Measurements from ENCODE around the gene PLCB4.

The PLCB4 gene

GRCh38 chr20:9059931-9060330 is 9.0 kb upstream of the PLCB4 start:
- Histone ChIP-seq H3K27me3 (ENCODE audit: control insufficient read depth, insufficient read depth, low read length) (no peaks in the 10 kb centered on the region), H3K36me3 (ENCODE audit: control insufficient read depth, insufficient read depth, low read length) (no peaks in the 10 kb centered on the region), H3K9ac (ENCODE audit: low read depth, low read length) (no peak overlapping the region), H3K27ac (ENCODE audit: low read depth, low read length) (no peak overlapping the region), H3K4me1 (ENCODE audit: control insufficient read depth, insufficient read depth, low read length) (no peaks in the 10 kb centered on the region), H3K4me3 (ENCODE audit: low read depth, low read length) (no peak overlapping the region), H3K9me3 (ENCODE audit: control insufficient read depth, insufficient read depth, low read length) (no peaks in the 10 kb centered on the region)

- Histone ChIP-seq H3K27me3 (ENCODE audit: control insufficient read depth, insufficient read depth, low read length) (no peaks in the 10 kb centered on the region), H3K4me1 (ENCODE audit: control insufficient read depth, insufficient read depth, low read length) (no peaks in the 10 kb centered on the region), H3K9ac (ENCODE audit: low read depth, low read length) (no peak overlapping the region), H3K27ac (ENCODE audit: low read depth, low read length) (no peak overlapping the region), H3K4me3 (ENCODE audit: low read depth, low read length) (no peak overlapping the region), H3K9me3 (ENCODE audit: control insufficient read depth, insufficient read depth, low read length) (no peaks in the 10 kb centered on the region), H3K36me3 (ENCODE audit: control insufficient read depth, insufficient read depth, low read length) (no peaks in the 10 kb centered on the region)
Measured at GRCh38 chr20:9061434-9061833, 7.5 kb upstream of the PLCB4 start.

- no peak overlapping the region for H3K9ac ChIP-seq (ENCODE audit: low read depth, low read length)
- H3K27me3 ChIP-seq (ENCODE audit: control insufficient read depth, insufficient read depth, low read length) = no peaks in the 10 kb centered on the region
- no peaks in the 10 kb centered on the region; the same call in 1 of the 2 replicates for H3K4me1 ChIP-seq (ENCODE audit: control insufficient read depth, insufficient read depth, low read length)
- no peak overlapping the region for H3K4me3 ChIP-seq (ENCODE audit: low read depth, low read length)
- H3K27ac ChIP-seq (ENCODE audit: low read depth, low read length) = no peak overlapping the region
- H3K36me3 ChIP-seq (ENCODE audit: control insufficient read depth, insufficient read depth, low read length) = no peaks in the 10 kb centered on the region
- H3K9me3 ChIP-seq (ENCODE audit: control insufficient read depth, insufficient read depth, low read length) = no peaks in the 10 kb centered on the region
Measured at GRCh38 chr20:9062066-9062465, 6.8 kb upstream of the PLCB4 start.

GRCh38 chr20:9066191-9066590 is 2.7 kb upstream of the PLCB4 start:
- Histone ChIP-seq H3K4me3 (ENCODE audit: low read depth, low read length) (no peak overlapping the region), H3K27me3 (ENCODE audit: control insufficient read depth, insufficient read depth, low read length) (no peaks in the 10 kb centered on the region), H3K9ac (ENCODE audit: low read depth, low read length) (no peak overlapping the region), H3K36me3 (ENCODE audit: control insufficient read depth, insufficient read depth, low read length) (no peaks in the 10 kb centered on the region), H3K27ac (ENCODE audit: low read depth, low read length) (no peak overlapping the region), H3K4me1 (ENCODE audit: control insufficient read depth, insufficient read depth, low read length) (peaks cover 22% of the 10 kb centered on the region), H3K9me3 (ENCODE audit: control insufficient read depth, insufficient read depth, low read length) (no peaks in the 10 kb centered on the region)

GRCh38 chr20:9068233-9068801 is 570 bp upstream of the PLCB4 start:
- Histone ChIP-seq H3K36me3 (ENCODE audit: control insufficient read depth, insufficient read depth, low read length) (no peaks in the 10 kb centered on the region), H3K4me1 (ENCODE audit: control insufficient read depth, insufficient read depth, low read length) (peaks cover 43% of the 10 kb centered on the region), H3K9me3 (ENCODE audit: control insufficient read depth, insufficient read depth, low read length) (no peaks in the 10 kb centered on the region), H3K9ac (ENCODE audit: low read depth, low read length) (peak overlapping the region; percentile 56), H3K27ac (ENCODE audit: low read depth, low read length) (peak overlapping the region; percentile 68), H3K27me3 (ENCODE audit: control insufficient read depth, insufficient read depth, low read length) (no peaks in the 10 kb centered on the region), H3K4me3 (ENCODE audit: low read depth, low read length) (peak overlapping the region; percentile 90)

- Histone ChIP-seq H3K4me1 (ENCODE audit: control insufficient read depth, insufficient read depth, low read length) (peaks cover 59% of the 10 kb centered on the region), H3K36me3 (ENCODE audit: control insufficient read depth, insufficient read depth, low read length) (no peaks in the 10 kb centered on the region), H3K27ac (ENCODE audit: low read depth, low read length) (no peak overlapping the region), H3K27me3 (ENCODE audit: control insufficient read depth, insufficient read depth, low read length) (no peaks in the 10 kb centered on the region), H3K9me3 (ENCODE audit: control insufficient read depth, insufficient read depth, low read length) (no peaks in the 10 kb centered on the region), H3K9ac (ENCODE audit: low read depth, low read length) (0 out of 2 replicates have a peak overlapping the region, but pooled peaks have one; percentile 29), H3K4me3 (ENCODE audit: low read depth, low read length) (peak overlapping the region; percentile 90)
Measured at GRCh38 chr20:9070304-9070703, 1.4 kb downstream of the PLCB4 start.

GRCh38 chr20:9071976-9072726 is 3.3 kb downstream of the PLCB4 start:
- Histone ChIP-seq H3K4me3 (ENCODE audit: low read depth, low read length) (peak overlapping the region; percentile 5; the same call in 1 of the 2 replicates), H3K9me3 (ENCODE audit: control insufficient read depth, insufficient read depth, low read length) (no peaks in the 10 kb centered on the region), H3K36me3 (ENCODE audit: control insufficient read depth, insufficient read depth, low read length) (no peaks in the 10 kb centered on the region), H3K27me3 (ENCODE audit: control insufficient read depth, insufficient read depth, low read length) (no peaks in the 10 kb centered on the region), H3K27ac (ENCODE audit: low read depth, low read length) (peak overlapping the region; percentile 70), H3K9ac (ENCODE audit: low read depth, low read length) (no peak overlapping the region), H3K4me1 (ENCODE audit: control insufficient read depth, insufficient read depth, low read length) (peaks cover 67% of the 10 kb centered on the region)

GRCh38 chr20:9072861-9073500 is 4.1 kb downstream of the PLCB4 start:
- Histone ChIP-seq H3K36me3 (ENCODE audit: control insufficient read depth, insufficient read depth, low read length) (no peaks in the 10 kb centered on the region), H3K4me3 (ENCODE audit: low read depth, low read length) (no peak overlapping the region), H3K4me1 (ENCODE audit: control insufficient read depth, insufficient read depth, low read length) (peaks cover 65% of the 10 kb centered on the region)

GRCh38 chr20:9075264-9076095 is 6.6 kb downstream of the PLCB4 start:
- no peaks in the 10 kb centered on the region for H3K9me3 ChIP-seq (ENCODE audit: control insufficient read depth, insufficient read depth, low read length)
- peaks cover 62% of the 10 kb centered on the region for H3K4me1 ChIP-seq (ENCODE audit: control insufficient read depth, insufficient read depth, low read length)
- peak overlapping the region; percentile 30 for H3K27ac ChIP-seq (ENCODE audit: low read depth, low read length)
- H3K27me3 ChIP-seq (ENCODE audit: control insufficient read depth, insufficient read depth, low read length) = no peaks in the 10 kb centered on the region
- no peak overlapping the region for H3K9ac ChIP-seq (ENCODE audit: low read depth, low read length)
- H3K4me3 ChIP-seq (ENCODE audit: low read depth, low read length) = no peak overlapping the region
- H3K36me3 ChIP-seq (ENCODE audit: control insufficient read depth, insufficient read depth, low read length) = no peaks in the 10 kb centered on the region

More at GRCh38 chr20:9072861-9073500, 4.1 kb downstream of the PLCB4 start:
- Histone ChIP-seq H3K9ac (ENCODE audit: low read depth, low read length) (no peak overlapping the region), H3K9me3 (ENCODE audit: control insufficient read depth, insufficient read depth, low read length) (no peaks in the 10 kb centered on the region), H3K27ac (ENCODE audit: low read depth, low read length) (peak overlapping the region; percentile 70), H3K27me3 (ENCODE audit: control insufficient read depth, insufficient read depth, low read length) (no peaks in the 10 kb centered on the region)

GRCh38 chr20:9076440-9076839 is 7.6 kb downstream of the PLCB4 start:
- H3K4me1 ChIP-seq (ENCODE audit: control insufficient read depth, insufficient read depth, low read length) = peaks cover 55% of the 10 kb centered on the region
- H3K27me3 ChIP-seq (ENCODE audit: control insufficient read depth, insufficient read depth, low read length) = no peaks in the 10 kb centered on the region
- H3K9ac ChIP-seq (ENCODE audit: low read depth, low read length) = no peak overlapping the region
- no peak overlapping the region for H3K4me3 ChIP-seq (ENCODE audit: low read depth, low read length)
- no peak overlapping the region for H3K27ac ChIP-seq (ENCODE audit: low read depth, low read length)
- no peaks in the 10 kb centered on the region for H3K36me3 ChIP-seq (ENCODE audit: control insufficient read depth, insufficient read depth, low read length)
- no peaks in the 10 kb centered on the region for H3K9me3 ChIP-seq (ENCODE audit: control insufficient read depth, insufficient read depth, low read length)

Data from HUES48 (cell line).